PFSK-1 (cell line): ENCODE measurements around the gene DNER.

Source experiments
- POLR2AphosphoS5 ChIP-seq: IDR thresholded peaks from 2 replicates; pipeline ENCODE4 v1.6.1; 2012; ENCODE audit warnings: low read depth, mild to moderate bottlenecking, control low read depth, low read length, moderate library complexity
- TF ChIP-seq, protein P1 (sequence below), 2 experiments: IDR thresholded peaks; 2 replicates each; pipeline versions ENCODE4 v1.6.1 to v1.8.0; 2011 to 2012; ENCODE audit warnings: low read depth in 2 of 2, low read length in 2 of 2, control low read depth in 1 of 2, inconsistent platforms in 1 of 2, mild to moderate bottlenecking in 1 of 2, moderate library complexity in 1 of 2; ENCODE audit not compliant: insufficient read depth in 1 of 2

DNA sequence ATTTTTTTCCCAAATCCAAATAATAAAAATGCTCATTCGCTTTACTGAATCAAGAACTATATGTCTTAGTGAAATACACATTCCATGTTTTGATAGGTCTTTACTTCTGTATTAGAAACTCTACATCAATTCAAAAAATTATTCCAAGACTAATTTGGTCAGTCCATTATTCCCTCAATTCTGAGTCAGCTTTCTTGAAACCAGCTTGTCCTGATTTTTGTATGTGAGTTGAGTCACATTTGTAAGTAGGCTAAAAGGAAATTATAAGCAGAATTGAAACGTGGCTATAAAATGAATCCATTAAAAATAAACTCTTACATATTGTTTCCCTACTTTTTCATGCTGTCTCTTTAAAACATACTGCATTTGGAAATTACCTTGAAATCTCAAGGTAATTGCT is 113.0 kb downstream of the DNER start:
- no peak for TF ChIP-seq POLR2AphosphoS5
- TF ChIP-seq, protein P1, sequence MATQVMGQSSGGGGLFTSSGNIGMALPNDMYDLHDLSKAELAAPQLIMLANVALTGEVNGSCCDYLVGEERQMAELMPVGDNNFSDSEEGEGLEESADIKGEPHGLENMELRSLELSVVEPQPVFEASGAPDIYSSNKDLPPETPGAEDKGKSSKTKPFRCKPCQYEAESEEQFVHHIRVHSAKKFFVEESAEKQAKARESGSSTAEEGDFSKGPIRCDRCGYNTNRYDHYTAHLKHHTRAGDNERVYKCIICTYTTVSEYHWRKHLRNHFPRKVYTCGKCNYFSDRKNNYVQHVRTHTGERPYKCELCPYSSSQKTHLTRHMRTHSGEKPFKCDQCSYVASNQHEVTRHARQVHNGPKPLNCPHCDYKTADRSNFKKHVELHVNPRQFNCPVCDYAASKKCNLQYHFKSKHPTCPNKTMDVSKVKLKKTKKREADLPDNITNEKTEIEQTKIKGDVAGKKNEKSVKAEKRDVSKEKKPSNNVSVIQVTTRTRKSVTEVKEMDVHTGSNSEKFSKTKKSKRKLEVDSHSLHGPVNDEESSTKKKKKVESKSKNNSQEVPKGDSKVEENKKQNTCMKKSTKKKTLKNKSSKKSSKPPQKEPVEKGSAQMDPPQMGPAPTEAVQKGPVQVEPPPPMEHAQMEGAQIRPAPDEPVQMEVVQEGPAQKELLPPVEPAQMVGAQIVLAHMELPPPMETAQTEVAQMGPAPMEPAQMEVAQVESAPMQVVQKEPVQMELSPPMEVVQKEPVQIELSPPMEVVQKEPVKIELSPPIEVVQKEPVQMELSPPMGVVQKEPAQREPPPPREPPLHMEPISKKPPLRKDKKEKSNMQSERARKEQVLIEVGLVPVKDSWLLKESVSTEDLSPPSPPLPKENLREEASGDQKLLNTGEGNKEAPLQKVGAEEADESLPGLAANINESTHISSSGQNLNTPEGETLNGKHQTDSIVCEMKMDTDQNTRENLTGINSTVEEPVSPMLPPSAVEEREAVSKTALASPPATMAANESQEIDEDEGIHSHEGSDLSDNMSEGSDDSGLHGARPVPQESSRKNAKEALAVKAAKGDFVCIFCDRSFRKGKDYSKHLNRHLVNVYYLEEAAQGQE (IDR thresholded peaks at IDR 0.05; ENCODE audit: insufficient read depth in 1 of 2, low read depth in 2 of 2, low read length in 2 of 2), result no peak
